ENCODE data around the gene WASF2.

GRCh38 chr1:27527223-27527889 is 37.4 kb upstream of the WASF2 start:
- TF ChIP-seq, protein P1, sequence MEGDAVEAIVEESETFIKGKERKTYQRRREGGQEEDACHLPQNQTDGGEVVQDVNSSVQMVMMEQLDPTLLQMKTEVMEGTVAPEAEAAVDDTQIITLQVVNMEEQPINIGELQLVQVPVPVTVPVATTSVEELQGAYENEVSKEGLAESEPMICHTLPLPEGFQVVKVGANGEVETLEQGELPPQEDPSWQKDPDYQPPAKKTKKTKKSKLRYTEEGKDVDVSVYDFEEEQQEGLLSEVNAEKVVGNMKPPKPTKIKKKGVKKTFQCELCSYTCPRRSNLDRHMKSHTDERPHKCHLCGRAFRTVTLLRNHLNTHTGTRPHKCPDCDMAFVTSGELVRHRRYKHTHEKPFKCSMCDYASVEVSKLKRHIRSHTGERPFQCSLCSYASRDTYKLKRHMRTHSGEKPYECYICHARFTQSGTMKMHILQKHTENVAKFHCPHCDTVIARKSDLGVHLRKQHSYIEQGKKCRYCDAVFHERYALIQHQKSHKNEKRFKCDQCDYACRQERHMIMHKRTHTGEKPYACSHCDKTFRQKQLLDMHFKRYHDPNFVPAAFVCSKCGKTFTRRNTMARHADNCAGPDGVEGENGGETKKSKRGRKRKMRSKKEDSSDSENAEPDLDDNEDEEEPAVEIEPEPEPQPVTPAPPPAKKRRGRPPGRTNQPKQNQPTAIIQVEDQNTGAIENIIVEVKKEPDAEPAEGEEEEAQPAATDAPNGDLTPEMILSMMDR (IDR thresholded peaks at IDR 0.05), result no peak
- TF ChIP-seq POLR2A (IDR thresholded peaks at IDR 0.05), result no peak
